ENCODE results near the gene CDH13. TPM values are rescaled to one million over a fixed set of nuclear protein-coding genes. Genes with fewer than 3 reads are reported as not detected.

The CDH13 gene
- total and polyA plus RNA-seq, 2 experiments from 2014 or later: 1.6 to 4.4 TPM

DNA sequence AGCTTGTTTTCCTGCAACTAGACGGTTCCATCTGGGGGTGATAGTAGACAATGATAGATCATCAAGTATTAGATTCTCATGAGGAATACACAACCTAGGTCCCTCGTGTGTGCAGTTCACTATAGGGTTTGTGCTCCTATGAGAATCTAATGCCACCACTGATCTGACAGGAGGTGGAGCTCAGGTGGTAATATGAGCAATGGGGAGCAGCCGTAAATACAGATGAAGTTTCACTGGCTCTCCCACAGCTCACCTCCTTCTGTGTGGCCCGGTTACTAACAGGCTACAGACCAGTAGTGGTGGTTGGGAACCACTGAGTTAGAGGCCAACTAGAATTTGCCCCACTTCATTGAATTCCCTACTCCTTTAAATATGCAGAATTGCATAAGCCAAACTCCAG lies 1033.5 kb downstream of the CDH13 start (continued):
- TF ChIP-seq, protein P1, sequence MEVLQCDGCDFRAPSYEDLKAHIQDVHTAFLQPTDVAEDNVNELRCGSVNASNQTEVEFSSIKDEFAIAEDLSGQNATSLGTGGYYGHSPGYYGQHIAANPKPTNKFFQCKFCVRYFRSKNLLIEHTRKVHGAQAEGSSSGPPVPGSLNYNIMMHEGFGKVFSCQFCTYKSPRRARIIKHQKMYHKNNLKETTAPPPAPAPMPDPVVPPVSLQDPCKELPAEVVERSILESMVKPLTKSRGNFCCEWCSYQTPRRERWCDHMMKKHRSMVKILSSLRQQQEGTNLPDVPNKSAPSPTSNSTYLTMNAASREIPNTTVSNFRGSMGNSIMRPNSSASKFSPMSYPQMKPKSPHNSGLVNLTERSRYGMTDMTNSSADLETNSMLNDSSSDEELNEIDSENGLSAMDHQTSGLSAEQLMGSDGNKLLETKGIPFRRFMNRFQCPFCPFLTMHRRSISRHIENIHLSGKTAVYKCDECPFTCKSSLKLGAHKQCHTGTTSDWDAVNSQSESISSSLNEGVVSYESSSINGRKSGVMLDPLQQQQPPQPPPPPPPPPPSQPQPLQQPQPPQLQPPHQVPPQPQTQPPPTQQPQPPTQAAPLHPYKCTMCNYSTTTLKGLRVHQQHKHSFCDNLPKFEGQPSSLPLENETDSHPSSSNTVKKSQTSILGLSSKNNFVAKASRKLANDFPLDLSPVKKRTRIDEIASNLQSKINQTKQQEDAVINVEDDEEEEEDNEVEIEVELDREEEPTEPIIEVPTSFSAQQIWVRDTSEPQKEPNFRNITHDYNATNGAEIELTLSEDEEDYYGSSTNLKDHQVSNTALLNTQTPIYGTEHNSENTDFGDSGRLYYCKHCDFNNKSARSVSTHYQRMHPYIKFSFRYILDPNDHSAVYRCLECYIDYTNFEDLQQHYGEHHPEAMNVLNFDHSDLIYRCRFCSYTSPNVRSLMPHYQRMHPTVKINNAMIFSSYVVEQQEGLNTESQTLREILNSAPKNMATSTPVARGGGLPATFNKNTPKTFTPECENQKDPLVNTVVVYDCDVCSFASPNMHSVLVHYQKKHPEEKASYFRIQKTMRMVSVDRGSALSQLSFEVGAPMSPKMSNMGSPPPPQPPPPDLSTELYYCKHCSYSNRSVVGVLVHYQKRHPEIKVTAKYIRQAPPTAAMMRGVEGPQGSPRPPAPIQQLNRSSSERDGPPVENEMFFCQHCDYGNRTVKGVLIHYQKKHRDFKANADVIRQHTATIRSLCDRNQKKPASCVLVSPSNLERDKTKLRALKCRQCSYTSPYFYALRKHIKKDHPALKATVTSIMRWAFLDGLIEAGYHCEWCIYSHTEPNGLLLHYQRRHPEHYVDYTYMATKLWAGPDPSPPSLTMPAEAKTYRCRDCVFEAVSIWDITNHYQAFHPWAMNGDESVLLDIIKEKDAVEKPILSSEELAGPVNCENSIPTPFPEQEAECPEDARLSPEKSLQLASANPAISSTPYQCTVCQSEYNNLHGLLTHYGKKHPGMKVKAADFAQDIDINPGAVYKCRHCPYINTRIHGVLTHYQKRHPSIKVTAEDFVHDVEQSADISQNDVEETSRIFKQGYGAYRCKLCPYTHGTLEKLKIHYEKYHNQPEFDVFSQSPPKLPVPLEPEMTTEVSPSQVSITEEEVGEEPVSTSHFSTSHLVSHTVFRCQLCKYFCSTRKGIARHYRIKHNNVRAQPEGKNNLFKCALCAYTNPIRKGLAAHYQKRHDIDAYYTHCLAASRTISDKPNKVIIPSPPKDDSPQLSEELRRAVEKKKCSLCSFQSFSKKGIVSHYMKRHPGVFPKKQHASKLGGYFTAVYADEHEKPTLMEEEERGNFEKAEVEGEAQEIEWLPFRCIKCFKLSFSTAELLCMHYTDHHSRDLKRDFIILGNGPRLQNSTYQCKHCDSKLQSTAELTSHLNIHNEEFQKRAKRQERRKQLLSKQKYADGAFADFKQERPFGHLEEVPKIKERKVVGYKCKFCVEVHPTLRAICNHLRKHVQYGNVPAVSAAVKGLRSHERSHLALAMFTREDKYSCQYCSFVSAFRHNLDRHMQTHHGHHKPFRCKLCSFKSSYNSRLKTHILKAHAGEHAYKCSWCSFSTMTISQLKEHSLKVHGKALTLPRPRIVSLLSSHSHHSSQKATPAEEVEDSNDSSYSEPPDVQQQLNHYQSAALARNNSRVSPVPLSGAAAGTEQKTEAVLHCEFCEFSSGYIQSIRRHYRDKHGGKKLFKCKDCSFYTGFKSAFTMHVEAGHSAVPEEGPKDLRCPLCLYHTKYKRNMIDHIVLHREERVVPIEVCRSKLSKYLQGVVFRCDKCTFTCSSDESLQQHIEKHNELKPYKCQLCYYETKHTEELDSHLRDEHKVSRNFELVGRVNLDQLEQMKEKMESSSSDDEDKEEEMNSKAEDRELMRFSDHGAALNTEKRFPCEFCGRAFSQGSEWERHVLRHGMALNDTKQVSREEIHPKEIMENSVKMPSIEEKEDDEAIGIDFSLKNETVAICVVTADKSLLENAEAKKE (CRISPR knock-in tag; IDR thresholded peaks at IDR 0.05): no peak
- TF ChIP-seq STAT1 (IDR thresholded peaks at IDR 0.05; ENCODE audit: unreplicated experiment) (no peak), EZH2phosphoT487 (IDR thresholded peaks at IDR 0.05; ENCODE audit: unreplicated experiment) (no peak), ZNF331 (CRISPR knock-in tag; IDR thresholded peaks at IDR 0.05; ENCODE audit: low read depth) (no peak), CREB1 (CRISPR knock-in tag; IDR thresholded peaks at IDR 0.05; ENCODE audit: low read depth) (no peak)

DNA sequence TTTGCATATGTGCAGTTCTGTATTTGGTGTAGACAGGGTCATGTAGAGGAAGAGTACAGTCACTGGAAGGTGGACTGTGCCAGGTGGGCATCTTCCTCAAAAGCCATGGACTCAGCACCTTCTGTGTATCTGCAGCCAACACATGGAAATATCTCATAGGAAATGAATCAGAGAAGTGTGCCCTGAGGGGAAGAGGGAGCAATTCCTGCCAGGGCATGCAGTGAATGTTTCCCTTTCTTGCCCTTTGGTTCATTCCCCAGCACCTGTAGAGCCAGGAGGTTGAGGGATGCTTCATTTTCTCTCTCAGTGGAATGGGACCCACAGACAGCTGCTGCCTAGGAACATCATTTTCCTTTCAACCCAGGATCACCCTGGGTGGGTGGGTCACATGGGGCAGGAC lies 1034.9 kb downstream of the CDH13 start:
- Mint-ChIP-seq H3K27ac (no peak overlapping the region), H3K9me3 (peaks cover 22% of the 10 kb centered on the region), H3K4me1 (no peaks in the 10 kb centered on the region), H3K36me3 (ENCODE audit: low read depth) (peaks cover 5% of the 10 kb centered on the region), H3K4me3 (no peak overlapping the region), H3K27me3 (ENCODE audit: insufficient read depth, low read depth, poor library complexity) (peaks cover 3% of the 10 kb centered on the region)
- H3K27ac ChIP-seq (ENCODE audit: low read depth): no peak overlapping the region
- no peak overlapping the region for H3K4me3 ChIP-seq
- H4K20me1 ChIP-seq (replicated peaks; ENCODE audit: insufficient read depth): no peaks in the 10 kb centered on the region
- H3K9me2 ChIP-seq (ENCODE audit: insufficient read depth): peaks cover 5% of the 10 kb centered on the region; the same call in 1 of the 2 replicates
- H2AFZ ChIP-seq: no peak overlapping the region
- H3K4me1 ChIP-seq (ENCODE audit: insufficient read depth): no peaks in the 10 kb centered on the region
- no peaks in the 10 kb centered on the region; the same call in 1 of the 2 replicates for H3K36me3 ChIP-seq (ENCODE audit: insufficient read depth)
- no peak overlapping the region for H3K4me2 ChIP-seq
- DNase-seq (ENCODE audit: low spot score) (no peak), ATAC-seq (no peak)
- no peaks in the 10 kb centered on the region for H3K79me2 ChIP-seq (replicated peaks; ENCODE audit: insufficient read depth)
- no peaks in the 10 kb centered on the region for H3F3A ChIP-seq (replicated peaks; ENCODE audit: low read depth)
- no peaks in the 10 kb centered on the region for H3K27me3 ChIP-seq (ENCODE audit: insufficient read depth)
- TF ChIP-seq STAT1 (IDR thresholded peaks at IDR 0.05; ENCODE audit: unreplicated experiment): no peak
- TF ChIP-seq JUNB (IDR thresholded peaks at IDR 0.05; ENCODE audit: unreplicated experiment): no peak
- TF ChIP-seq, protein P2, sequence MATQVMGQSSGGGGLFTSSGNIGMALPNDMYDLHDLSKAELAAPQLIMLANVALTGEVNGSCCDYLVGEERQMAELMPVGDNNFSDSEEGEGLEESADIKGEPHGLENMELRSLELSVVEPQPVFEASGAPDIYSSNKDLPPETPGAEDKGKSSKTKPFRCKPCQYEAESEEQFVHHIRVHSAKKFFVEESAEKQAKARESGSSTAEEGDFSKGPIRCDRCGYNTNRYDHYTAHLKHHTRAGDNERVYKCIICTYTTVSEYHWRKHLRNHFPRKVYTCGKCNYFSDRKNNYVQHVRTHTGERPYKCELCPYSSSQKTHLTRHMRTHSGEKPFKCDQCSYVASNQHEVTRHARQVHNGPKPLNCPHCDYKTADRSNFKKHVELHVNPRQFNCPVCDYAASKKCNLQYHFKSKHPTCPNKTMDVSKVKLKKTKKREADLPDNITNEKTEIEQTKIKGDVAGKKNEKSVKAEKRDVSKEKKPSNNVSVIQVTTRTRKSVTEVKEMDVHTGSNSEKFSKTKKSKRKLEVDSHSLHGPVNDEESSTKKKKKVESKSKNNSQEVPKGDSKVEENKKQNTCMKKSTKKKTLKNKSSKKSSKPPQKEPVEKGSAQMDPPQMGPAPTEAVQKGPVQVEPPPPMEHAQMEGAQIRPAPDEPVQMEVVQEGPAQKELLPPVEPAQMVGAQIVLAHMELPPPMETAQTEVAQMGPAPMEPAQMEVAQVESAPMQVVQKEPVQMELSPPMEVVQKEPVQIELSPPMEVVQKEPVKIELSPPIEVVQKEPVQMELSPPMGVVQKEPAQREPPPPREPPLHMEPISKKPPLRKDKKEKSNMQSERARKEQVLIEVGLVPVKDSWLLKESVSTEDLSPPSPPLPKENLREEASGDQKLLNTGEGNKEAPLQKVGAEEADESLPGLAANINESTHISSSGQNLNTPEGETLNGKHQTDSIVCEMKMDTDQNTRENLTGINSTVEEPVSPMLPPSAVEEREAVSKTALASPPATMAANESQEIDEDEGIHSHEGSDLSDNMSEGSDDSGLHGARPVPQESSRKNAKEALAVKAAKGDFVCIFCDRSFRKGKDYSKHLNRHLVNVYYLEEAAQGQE (IDR thresholded peaks at IDR 0.05; ENCODE audit: unreplicated experiment): no peak
- TF ChIP-seq EZH2 (IDR thresholded peaks at IDR 0.05; ENCODE audit: low read depth, unreplicated experiment): no peak
- TF ChIP-seq, protein P3, sequence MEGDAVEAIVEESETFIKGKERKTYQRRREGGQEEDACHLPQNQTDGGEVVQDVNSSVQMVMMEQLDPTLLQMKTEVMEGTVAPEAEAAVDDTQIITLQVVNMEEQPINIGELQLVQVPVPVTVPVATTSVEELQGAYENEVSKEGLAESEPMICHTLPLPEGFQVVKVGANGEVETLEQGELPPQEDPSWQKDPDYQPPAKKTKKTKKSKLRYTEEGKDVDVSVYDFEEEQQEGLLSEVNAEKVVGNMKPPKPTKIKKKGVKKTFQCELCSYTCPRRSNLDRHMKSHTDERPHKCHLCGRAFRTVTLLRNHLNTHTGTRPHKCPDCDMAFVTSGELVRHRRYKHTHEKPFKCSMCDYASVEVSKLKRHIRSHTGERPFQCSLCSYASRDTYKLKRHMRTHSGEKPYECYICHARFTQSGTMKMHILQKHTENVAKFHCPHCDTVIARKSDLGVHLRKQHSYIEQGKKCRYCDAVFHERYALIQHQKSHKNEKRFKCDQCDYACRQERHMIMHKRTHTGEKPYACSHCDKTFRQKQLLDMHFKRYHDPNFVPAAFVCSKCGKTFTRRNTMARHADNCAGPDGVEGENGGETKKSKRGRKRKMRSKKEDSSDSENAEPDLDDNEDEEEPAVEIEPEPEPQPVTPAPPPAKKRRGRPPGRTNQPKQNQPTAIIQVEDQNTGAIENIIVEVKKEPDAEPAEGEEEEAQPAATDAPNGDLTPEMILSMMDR (conservative IDR thresholded peaks at IDR 0.05; ENCODE audit: low read depth in 2 of 2): no peak

Measured in GM23338 (cell line).